ENCODE data around the gene JAKMIP2.

Gene JAKMIP2

DNA sequence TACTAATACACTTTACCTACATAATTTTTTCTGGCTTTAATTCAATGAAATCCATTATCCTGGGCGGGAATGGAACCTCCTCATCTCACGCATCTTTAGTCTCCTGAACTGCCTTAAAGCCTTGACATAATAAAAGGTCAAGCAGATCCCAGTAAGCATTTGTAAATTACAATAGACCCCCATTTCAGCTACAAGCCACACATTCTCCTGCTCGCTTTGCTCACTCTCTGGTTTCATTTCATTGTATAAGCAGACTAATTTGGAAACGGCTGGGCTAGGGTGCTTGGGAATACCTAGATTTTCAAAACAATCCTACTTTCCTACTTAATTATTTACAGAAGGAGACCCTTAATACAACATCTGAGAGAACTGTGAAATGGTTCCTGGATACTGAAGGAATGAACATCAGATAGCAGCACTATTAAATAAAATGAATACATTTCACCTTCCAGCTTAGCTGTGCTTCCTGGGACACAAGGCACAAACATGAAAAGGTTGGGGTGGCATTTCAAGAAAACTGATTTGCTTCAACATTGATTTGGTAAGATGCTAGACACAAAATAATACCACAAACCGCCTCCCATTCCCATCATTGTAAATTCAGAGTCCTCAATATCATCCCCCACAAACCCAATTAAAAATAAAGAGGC is 1.5 kb downstream of the JAKMIP2 start:
- peaks cover 59% of the 10 kb centered on the region for H3K79me2 ChIP-seq (ENCODE audit: control insufficient read depth, low read length)
- peaks cover 40% of the 10 kb centered on the region for H3K4me1 ChIP-seq (ENCODE audit: control insufficient read depth, low read length)
- peak overlapping the region; percentile 86; the same call in 1 of the 2 replicates for H3K27ac ChIP-seq (ENCODE audit: low read depth, low read length)
- no peak for TF ChIP-seq EZH2phosphoT487 (IDR thresholded peaks at IDR 0.05; ENCODE audit: borderline replicate concordance, low read length)
- TF ChIP-seq, protein P1, sequence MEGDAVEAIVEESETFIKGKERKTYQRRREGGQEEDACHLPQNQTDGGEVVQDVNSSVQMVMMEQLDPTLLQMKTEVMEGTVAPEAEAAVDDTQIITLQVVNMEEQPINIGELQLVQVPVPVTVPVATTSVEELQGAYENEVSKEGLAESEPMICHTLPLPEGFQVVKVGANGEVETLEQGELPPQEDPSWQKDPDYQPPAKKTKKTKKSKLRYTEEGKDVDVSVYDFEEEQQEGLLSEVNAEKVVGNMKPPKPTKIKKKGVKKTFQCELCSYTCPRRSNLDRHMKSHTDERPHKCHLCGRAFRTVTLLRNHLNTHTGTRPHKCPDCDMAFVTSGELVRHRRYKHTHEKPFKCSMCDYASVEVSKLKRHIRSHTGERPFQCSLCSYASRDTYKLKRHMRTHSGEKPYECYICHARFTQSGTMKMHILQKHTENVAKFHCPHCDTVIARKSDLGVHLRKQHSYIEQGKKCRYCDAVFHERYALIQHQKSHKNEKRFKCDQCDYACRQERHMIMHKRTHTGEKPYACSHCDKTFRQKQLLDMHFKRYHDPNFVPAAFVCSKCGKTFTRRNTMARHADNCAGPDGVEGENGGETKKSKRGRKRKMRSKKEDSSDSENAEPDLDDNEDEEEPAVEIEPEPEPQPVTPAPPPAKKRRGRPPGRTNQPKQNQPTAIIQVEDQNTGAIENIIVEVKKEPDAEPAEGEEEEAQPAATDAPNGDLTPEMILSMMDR (IDR thresholded peaks at IDR 0.05; ENCODE audit: low read depth, low read length, poor library complexity, severe bottlenecking), result no peak
- peaks cover 3% of the 10 kb centered on the region; the same call in 1 of the 2 replicates for H3F3A ChIP-seq (ENCODE audit: control insufficient read depth, insufficient read depth)
- H3K4me3 ChIP-seq (ENCODE audit: low read length), result peak overlapping the region; percentile 94
- peak overlapping the region; percentile 63 for H3K4me2 ChIP-seq (ENCODE audit: low read length)
- peaks cover 21% of the 10 kb centered on the region for H3K36me3 ChIP-seq (ENCODE audit: control insufficient read depth, low read length)
- H3K27me3 ChIP-seq (ENCODE audit: control insufficient read depth, low read length), result no peaks in the 10 kb centered on the region
- no peaks in the 10 kb centered on the region for H4K20me1 ChIP-seq (ENCODE audit: control insufficient read depth, insufficient read depth, low read depth, low read length)
- H3K9me3 ChIP-seq (ENCODE audit: control insufficient read depth, insufficient read depth, low read length), result peaks cover 10% of the 10 kb centered on the region; the same call in 1 of the 2 replicates
- no peaks in the 10 kb centered on the region for H3K9me2 ChIP-seq (replicated peaks; ENCODE audit: control insufficient read depth, low read length)

DNA sequence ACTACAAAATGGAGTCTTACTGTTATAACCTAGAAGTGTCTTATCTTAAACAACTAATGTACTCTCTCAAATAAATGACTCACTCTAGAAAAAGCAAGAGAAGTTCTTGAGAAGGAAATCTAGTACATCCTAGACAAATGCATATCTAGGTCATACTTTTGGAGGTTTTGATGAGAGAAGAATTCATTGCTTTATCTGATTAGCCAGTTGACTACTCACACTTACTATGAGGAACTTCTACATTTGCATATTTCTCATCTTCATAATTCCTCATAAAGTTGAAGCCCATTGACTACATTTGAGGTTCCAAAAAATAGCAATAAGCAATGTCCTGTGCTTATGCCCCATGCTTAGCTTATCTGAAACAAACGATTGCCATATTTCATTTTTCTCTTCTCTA is 2.8 kb downstream of the JAKMIP2 start:
- Histone ChIP-seq H3K36me3 (ENCODE audit: control insufficient read depth, low read length) (peaks cover 21% of the 10 kb centered on the region), H3K4me2 (ENCODE audit: low read length) (peak overlapping the region; percentile 63), H4K20me1 (ENCODE audit: control insufficient read depth, insufficient read depth, low read depth, low read length) (no peaks in the 10 kb centered on the region), H3K9me2 (replicated peaks; ENCODE audit: control insufficient read depth, low read length) (no peaks in the 10 kb centered on the region), H3K27me3 (ENCODE audit: control insufficient read depth, low read length) (no peaks in the 10 kb centered on the region), H3K79me2 (ENCODE audit: control insufficient read depth, low read length) (peaks cover 65% of the 10 kb centered on the region), H3K27ac (ENCODE audit: low read depth, low read length) (no peak overlapping the region), H3K4me3 (ENCODE audit: low read length) (peak overlapping the region; percentile 94), H3K4me1 (ENCODE audit: control insufficient read depth, low read length) (peaks cover 39% of the 10 kb centered on the region), H3F3A (ENCODE audit: control insufficient read depth, insufficient read depth) (peaks cover 3% of the 10 kb centered on the region; the same call in 1 of the 2 replicates), H3K9me3 (ENCODE audit: control insufficient read depth, insufficient read depth, low read length) (peaks cover 15% of the 10 kb centered on the region; the same call in 1 of the 2 replicates)
- TF ChIP-seq, protein P1 (IDR thresholded peaks at IDR 0.05; ENCODE audit: low read depth, low read length, poor library complexity, severe bottlenecking), result no peak
- no peak for TF ChIP-seq EZH2phosphoT487 (IDR thresholded peaks at IDR 0.05; ENCODE audit: borderline replicate concordance, low read length)

DNA sequence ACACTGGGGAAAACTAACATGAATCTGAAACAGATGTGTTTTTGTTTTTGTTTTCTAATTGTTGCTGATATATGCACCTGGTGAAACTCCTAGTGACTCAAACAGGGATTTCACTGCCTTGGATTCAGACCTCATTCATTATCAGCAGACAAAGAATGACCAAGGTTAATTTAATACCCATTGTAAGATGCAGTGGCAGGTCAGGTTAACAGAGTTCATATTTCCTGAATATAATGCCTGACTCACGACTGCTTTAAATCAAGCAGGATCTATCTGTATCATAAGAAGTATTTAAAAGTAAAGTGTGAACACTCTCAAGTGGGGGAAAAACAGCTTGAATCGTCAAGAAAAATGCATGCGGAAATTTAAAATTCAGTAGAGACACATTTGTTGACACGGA is 5.5 kb downstream of the JAKMIP2 start:
- H3K27me3 ChIP-seq (ENCODE audit: control insufficient read depth, low read length), result no peaks in the 10 kb centered on the region
- no peaks in the 10 kb centered on the region; the same call in 1 of the 2 replicates for H3F3A ChIP-seq (ENCODE audit: control insufficient read depth, insufficient read depth)
- TF ChIP-seq EZH2phosphoT487 (IDR thresholded peaks at IDR 0.05; ENCODE audit: borderline replicate concordance, low read length), result no peak
- TF ChIP-seq, protein P1 (IDR thresholded peaks at IDR 0.05; ENCODE audit: low read depth, low read length, poor library complexity, severe bottlenecking), result no peak
- H3K36me3 ChIP-seq (ENCODE audit: control insufficient read depth, low read length), result peaks cover 21% of the 10 kb centered on the region
- peaks cover 22% of the 10 kb centered on the region for H3K4me1 ChIP-seq (ENCODE audit: control insufficient read depth, low read length)
- H3K4me3 ChIP-seq (ENCODE audit: low read length), result no peak overlapping the region
- H4K20me1 ChIP-seq (ENCODE audit: control insufficient read depth, insufficient read depth, low read depth, low read length), result no peaks in the 10 kb centered on the region
- H3K27ac ChIP-seq (ENCODE audit: low read depth, low read length), result no peak overlapping the region
- H3K9me2 ChIP-seq (replicated peaks; ENCODE audit: control insufficient read depth, low read length), result no peaks in the 10 kb centered on the region
- H3K4me2 ChIP-seq (ENCODE audit: low read length), result no peak overlapping the region
- peaks cover 69% of the 10 kb centered on the region for H3K79me2 ChIP-seq (ENCODE audit: control insufficient read depth, low read length)
- peaks cover 15% of the 10 kb centered on the region; the same call in 1 of the 2 replicates for H3K9me3 ChIP-seq (ENCODE audit: control insufficient read depth, insufficient read depth, low read length)

All from DOHH2 (cell line).